ENCODE results near the gene RUFY3.

Gene RUFY3

GRCh38 chr4:70706044-70706461 is 15.7 kb upstream of the RUFY3 start:
- Histone ChIP-seq H3K36me3 (ENCODE audit: control insufficient read depth in 2 of 2, insufficient read depth in 1 of 2, low read length in 2 of 2) (no peaks in the 10 kb centered on the region), H3K4me3 (ENCODE audit: low read depth, low read length) (peak overlapping the region; percentile 66), H3K27ac (ENCODE audit: extremely low read depth, low read depth, low read length) (peak overlapping the region; percentile 95), H3K9me3 (ENCODE audit: control insufficient read depth, insufficient read depth, low read depth, low read length) (no peaks in the 10 kb centered on the region), H3K4me1 (ENCODE audit: control insufficient read depth, insufficient read depth, low read length) (peaks cover 3% of the 10 kb centered on the region; the same call in 1 of the 2 replicates)
- TF ChIP-seq ZNF335 (tag by site-specific recombination; conservative IDR thresholded peaks at IDR 0.05) (peak; percentile 66), ZFP41 (tag by site-specific recombination; IDR thresholded peaks at IDR 0.05; ENCODE audit: borderline replicate concordance) (no peak), GLIS1 (tag by site-specific recombination; IDR thresholded peaks at IDR 0.05) (no peak)
- ChIA-PET CTCF (interaction anchor here (0.6 to 1.7 kb wide), 4 partner anchors 16 to 325 kb away, joined by 3 to 7 read pairs (median 3); no protein-coding TSS in a partner anchor), POLR2A (interaction anchor here (1.3 kb wide), 2 partner anchors 16 to 17 kb away, joined by 3 to 4 read pairs; partner anchors contain the start of genes RUFY3 and UTP3)

GRCh38 chr4:70706516-70706915 is 15.2 kb upstream of the RUFY3 start:
- Histone ChIP-seq H3K9me3 (ENCODE audit: control insufficient read depth, insufficient read depth, low read depth, low read length) (no peaks in the 10 kb centered on the region), H3K27ac (ENCODE audit: extremely low read depth, low read depth, low read length) (no peak overlapping the region), H3K36me3 (ENCODE audit: control insufficient read depth in 2 of 2, insufficient read depth in 1 of 2, low read length in 2 of 2) (no peaks in the 10 kb centered on the region), H3K4me1 (ENCODE audit: control insufficient read depth, insufficient read depth, low read length) (peaks cover 3% of the 10 kb centered on the region; the same call in 1 of the 2 replicates), H3K4me3 (ENCODE audit: low read depth, low read length) (peak overlapping the region; percentile 66)
- POLR2A ChIA-PET: interaction anchor here (1.3 kb wide), 2 partner anchors 15 to 18 kb away, joined by 3 to 4 read pairs; partner anchors contain the start of genes RUFY3 and UTP3
- CTCF ChIA-PET: interaction anchor here (0.6 to 1.7 kb wide), 3 partner anchors 17 to 23 kb away, joined by 3 to 7 read pairs (median 3); no protein-coding TSS in a partner anchor
- TF ChIP-seq CTCF (tag by site-specific recombination; IDR thresholded peaks at IDR 0.05) (no peak), ZNF148 (tag by site-specific recombination; IDR thresholded peaks at IDR 0.05; ENCODE audit: borderline replicate concordance) (no peak), ZNF202 (tag by site-specific recombination; IDR thresholded peaks at IDR 0.05; ENCODE audit: borderline replicate concordance) (no peak), ZNF600 (tag by site-specific recombination; IDR thresholded peaks at IDR 0.05) (peak; percentile 65; the same call in 1 of the 2 replicates), ZNF121 (tag by site-specific recombination; IDR thresholded peaks at IDR 0.05) (no peak)

GRCh38 chr4:70709611-70710205 is 12.1 kb upstream of the RUFY3 start:
- 0 out of 2 replicates have a peak, but pooled peaks cover 2% of the 10 kb centered on the region for H3K4me1 ChIP-seq (ENCODE audit: control insufficient read depth, insufficient read depth, low read length)
- no peak overlapping the region for H3K4me3 ChIP-seq (ENCODE audit: low read depth, low read length)
- H3K36me3 ChIP-seq (ENCODE audit: control insufficient read depth in 2 of 2, insufficient read depth in 1 of 2, low read length in 2 of 2): no peaks in the 10 kb centered on the region
- ChIA-PET POLR2A (no interaction called here), CTCF (no interaction called here)
- H3K9me3 ChIP-seq (ENCODE audit: control insufficient read depth, insufficient read depth, low read depth, low read length): no peaks in the 10 kb centered on the region
- H3K27ac ChIP-seq (ENCODE audit: extremely low read depth, low read depth, low read length): no peak overlapping the region
- TF ChIP-seq KLF10 (tag by site-specific recombination; IDR thresholded peaks at IDR 0.05): no peak
- TF ChIP-seq ZXDB (tag by site-specific recombination; IDR thresholded peaks at IDR 0.05): no peak
- no peak for TF ChIP-seq ZNF561 (tag by site-specific recombination; IDR thresholded peaks at IDR 0.05; ENCODE audit: borderline replicate concordance)
- TF ChIP-seq ZNF555 (tag by site-specific recombination; conservative IDR thresholded peaks at IDR 0.05): no peak
- no peak for TF ChIP-seq TCF7L2 (IDR thresholded peaks at IDR 0.05; ENCODE audit: borderline replicate concordance, low read depth, low read length)
- no peak for TF ChIP-seq ZSCAN18 (tag by site-specific recombination; IDR thresholded peaks at IDR 0.05)
- no peak for TF ChIP-seq ZNF174 (tag by site-specific recombination; IDR thresholded peaks at IDR 0.05)
- no peak for TF ChIP-seq FEZF1 (tag by site-specific recombination; IDR thresholded peaks at IDR 0.05)
- no peak for TF ChIP-seq ZNF404 (tag by site-specific recombination; IDR thresholded peaks at IDR 0.05)
- TF ChIP-seq BCL11B (tag by site-specific recombination; IDR thresholded peaks at IDR 0.05; ENCODE audit: low read depth): no peak
- TF ChIP-seq ZNF521 (tag by site-specific recombination; IDR thresholded peaks at IDR 0.05): no peak
- TF ChIP-seq GFI1B (tag by site-specific recombination; IDR thresholded peaks at IDR 0.05): no peak
- no peak for TF ChIP-seq ZNF398 (tag by site-specific recombination; IDR thresholded peaks at IDR 0.05)
- TF ChIP-seq ZNF510 (tag by site-specific recombination; IDR thresholded peaks at IDR 0.05; ENCODE audit: insufficient replicate concordance): no peak
- TF ChIP-seq HOXC10 (CRISPR knock-in tag; IDR thresholded peaks at IDR 0.05): no peak
- TF ChIP-seq ZNF211 (tag by site-specific recombination; IDR thresholded peaks at IDR 0.05; ENCODE audit: low read depth): no peak
